ENCODE data around the gene SNTA1.
"Not testable (repeated sequence)": the region's sequence is repeated elsewhere in the genome, so short reads cannot be mapped to it uniquely, and the experiment has no call there.

SNTA1 gene

DNA sequence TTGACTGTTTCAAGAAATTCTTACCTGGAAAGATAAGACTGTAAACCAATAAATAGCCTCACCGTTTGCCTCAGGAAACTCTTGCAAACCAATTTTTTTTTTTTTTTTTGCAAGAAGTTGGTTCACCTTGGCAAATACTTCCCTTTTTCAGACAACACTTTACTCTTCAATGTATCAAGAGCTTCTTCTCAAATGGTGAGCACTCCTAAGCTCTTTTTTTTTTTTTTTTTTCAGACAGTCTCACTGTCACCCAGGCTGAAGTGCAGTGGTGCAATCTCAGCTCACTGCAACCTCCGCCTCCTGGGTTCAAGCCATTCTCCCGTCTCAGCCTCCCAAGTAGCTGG is 22.7 kb upstream of the SNTA1 start:
- in situ Hi-C loops (cut with MboI; ENCODE audit: low sequenced_read_pairs) = no loop called here

DNA sequence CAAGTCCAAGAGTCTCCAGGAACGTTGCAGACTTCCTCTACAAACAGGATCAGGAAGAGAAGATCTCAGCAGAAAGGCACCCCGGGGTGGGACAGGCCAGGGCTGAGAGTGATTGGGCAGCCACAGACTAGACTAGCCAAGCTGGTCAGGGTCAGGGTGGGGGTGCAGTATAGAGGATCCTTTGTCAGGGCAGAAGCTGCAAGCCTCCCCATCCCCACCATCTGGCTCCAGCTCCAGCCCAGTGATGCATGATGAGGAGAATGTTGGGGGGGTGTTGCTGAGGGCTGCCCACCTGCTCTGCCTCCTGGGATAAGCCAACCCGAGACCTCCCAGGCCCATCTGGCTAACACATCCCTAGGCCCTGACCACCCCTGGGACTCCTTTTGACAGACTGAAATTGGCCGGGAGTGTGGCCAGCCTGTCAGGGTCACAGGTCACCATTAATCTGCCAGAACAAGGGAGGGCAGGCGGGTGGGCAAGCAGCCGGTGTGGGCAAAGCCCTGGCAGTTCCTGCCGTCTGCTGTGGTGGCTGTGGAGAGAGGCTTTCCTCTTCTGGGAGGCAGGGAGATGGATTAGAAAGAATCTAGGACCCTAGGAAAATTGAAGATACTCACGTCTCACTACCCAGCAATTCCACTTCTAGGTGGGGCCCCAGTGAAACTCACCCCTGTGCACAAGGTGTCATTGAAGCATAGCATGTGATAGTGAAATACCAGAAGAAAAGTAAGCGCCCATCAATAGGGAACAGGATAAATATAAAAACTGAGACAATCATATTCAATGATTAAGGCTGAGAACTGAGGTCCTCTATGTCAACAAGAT is 22.1 kb upstream of the SNTA1 start:
- in situ Hi-C loops (cut with MboI; ENCODE audit: low sequenced_read_pairs) = no loop called here

DNA sequence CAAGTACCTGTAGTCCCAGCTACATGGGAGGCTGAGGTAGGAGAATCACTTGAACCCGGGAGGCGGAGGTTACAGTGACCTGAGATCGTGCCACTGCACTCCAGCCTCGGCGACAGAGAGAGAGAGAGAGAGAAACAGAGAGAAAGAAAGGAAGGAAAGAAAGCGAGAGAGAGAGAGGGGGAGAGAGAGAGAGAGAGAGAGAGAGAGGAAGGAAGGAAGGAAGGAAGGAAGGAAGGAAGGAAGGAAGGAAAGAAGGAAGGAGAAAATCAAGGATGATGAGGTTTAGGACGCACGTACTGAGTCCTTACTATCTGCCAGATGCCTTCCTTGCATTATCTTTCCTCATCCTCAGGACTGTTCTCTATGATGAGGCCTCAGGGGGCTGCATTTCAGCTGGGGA is 21.2 kb upstream of the SNTA1 start:
- in situ Hi-C loops (cut with MboI; ENCODE audit: low sequenced_read_pairs) = not testable (repeated sequence)

DNA sequence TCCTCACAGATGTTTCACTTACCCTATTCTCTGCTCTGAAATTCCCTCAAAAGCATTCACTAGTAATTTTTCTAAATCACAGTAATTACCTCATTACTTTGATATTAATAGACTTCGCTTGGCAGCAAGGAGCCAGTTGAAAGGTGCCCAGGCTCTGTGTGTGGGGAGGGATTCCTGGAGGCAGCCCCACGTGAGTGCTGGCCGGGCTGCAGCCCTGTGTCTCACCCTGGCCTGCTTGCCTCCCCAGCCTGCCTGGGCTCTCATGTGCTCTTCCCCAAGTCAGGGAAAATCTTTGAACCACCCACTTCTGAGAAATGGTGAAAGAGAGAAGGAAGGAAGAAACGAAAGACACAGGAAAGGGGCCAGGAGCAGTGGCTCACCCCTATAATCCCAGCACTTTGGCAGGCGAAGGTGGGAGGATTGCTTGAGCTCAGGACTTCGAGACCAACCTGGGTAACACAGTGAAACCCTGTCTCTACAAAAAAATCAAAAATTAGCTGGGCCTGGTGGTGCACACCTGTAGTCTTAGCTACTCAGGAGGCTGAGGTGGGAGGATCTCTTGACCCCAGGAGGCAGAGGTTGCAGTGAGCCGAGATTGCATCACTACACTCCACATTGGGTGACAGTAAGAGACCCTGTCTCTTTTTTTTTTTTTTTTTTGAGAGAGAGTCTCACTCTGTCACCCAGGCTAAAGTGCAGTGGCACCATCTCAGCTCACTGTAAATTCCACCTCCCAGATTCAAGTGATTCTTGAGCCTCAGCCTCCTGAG is 20.0 kb upstream of the SNTA1 start:
- in situ Hi-C loops (cut with MboI; ENCODE audit: low sequenced_read_pairs) = no loop called here

GRCh38 chr20:33460711-33461110 is 17.1 kb upstream of the SNTA1 start:
- in situ Hi-C loops (cut with MboI; ENCODE audit: low sequenced_read_pairs) = no loop called here

DNA sequence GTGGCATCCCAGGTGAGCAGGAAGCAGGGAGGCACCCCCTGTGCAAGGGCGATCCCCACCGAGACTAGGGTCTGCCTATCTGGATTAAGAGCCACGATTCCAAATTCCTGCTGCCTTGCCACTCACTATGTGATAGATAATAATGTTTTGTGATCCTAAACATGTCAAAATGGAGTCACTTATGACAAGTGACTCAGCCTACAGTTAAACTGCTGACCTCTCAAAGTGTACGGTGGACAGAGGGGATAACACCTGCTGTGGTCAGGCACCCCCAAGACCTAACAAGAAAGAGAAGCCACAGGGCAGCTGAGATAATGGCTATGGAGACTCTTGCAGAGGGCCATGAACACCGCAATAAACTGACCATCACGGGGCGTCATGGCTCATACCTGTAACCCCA is 16.0 kb upstream of the SNTA1 start:
- in situ Hi-C loops (cut with MboI; ENCODE audit: low sequenced_read_pairs) = loop anchor here (10.0 kb wide), 1 partner anchor 65 kb away; no protein-coding TSS in a partner anchor

- in situ Hi-C loops (cut with MboI; ENCODE audit: low sequenced_read_pairs) = loop anchor here (10.0 kb wide), 1 partner anchor 62 kb away; no protein-coding TSS in a partner anchor
Measured at GRCh38 chr20:33456916-33457642, 13.5 kb upstream of the SNTA1 start.

DNA sequence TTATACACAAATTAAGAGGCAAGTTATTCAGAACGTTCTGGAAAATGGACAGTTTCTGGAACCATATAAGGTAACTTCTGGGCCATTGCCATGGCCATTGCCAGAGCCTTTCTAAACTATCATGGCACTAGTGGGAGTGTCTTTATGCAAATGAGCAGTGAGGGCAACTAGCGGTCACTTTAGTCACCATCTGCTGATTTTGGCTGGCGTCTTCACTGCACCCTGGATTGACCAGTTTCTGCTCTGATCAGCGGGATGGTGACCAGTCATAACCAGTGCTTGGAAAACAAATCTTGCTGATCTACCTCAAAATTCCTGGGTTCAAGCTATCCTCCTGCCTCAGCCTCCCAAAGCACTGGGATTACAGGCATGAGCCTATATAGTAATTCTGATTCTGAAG is 7.3 kb upstream of the SNTA1 start:
- in situ Hi-C loops (cut with MboI; ENCODE audit: low sequenced_read_pairs) = loop anchor here (10.0 kb wide), 1 partner anchor 56 kb away; no protein-coding TSS in a partner anchor

- in situ Hi-C loops (cut with MboI; ENCODE audit: low sequenced_read_pairs) = no loop called here
Measured at GRCh38 chr20:33445881-33446625, 2.5 kb upstream of the SNTA1 start.

DNA sequence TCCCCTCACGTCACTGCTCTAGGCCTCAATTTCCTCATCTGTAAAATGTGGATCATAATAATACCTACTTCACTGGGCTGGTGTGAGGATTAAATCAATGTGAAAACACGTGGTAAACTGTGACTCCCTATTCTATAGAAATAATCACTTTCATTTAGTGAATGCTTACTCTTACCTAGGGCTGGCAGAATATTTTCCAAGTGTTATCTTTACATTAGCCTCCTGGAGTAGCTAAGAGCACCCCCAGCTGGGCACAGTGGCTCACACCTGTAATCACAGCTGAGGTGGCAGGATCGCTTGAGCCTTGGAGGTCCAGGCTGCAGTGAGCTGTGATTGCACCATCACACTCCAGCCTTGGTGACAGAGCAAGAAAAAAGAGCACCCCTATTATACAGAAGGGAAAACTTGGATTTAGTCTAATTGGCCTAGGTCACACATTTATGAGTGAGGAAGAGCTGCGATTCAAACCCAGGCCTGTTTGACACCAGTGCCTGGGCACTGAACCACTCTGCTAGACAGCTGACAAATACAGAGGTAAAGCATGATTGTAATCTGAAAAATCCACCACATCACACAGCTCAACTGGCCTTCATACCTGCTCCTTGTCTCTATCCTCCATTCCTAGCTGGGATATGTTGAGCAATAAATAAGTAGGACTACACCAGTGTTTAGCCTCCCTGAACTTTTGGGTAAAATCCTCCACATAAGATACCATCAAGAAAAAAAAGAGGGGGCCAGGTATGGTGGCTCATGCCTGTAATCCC is 1.4 kb upstream of the SNTA1 start:
- in situ Hi-C loops (cut with MboI; ENCODE audit: low sequenced_read_pairs) = no loop called here

GRCh38 chr20:33443006-33443511 is 504 bp downstream of the SNTA1 start:
- in situ Hi-C loops (cut with MboI; ENCODE audit: low sequenced_read_pairs) = no loop called here

- in situ Hi-C loops (cut with MboI; ENCODE audit: low sequenced_read_pairs) = no loop called here
Measured at GRCh38 chr20:33442136-33443005, 1.2 kb downstream of the SNTA1 start.

GRCh38 chr20:33441142-33441955 is 2.2 kb downstream of the SNTA1 start:
- in situ Hi-C loops (cut with MboI; ENCODE audit: low sequenced_read_pairs) = no loop called here

DNA sequence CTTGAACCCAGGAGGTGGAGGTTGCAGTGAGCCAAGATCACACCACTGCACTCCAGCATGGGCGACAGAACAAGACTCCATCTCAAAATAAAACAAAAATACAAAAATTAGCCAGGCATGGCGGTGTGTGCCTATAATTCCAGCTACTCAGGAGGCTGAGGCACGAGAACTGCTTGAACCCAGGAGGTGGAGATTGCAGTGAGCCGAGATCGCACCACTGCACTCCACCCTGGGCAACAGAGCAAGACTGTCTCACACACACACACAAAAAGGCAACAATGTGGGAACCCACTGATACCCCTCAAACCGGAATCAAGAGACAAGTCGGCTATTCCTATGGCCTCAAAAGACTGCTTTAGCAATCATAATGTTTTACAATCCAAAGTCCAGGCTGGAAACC is 3.0 kb downstream of the SNTA1 start:
- in situ Hi-C loops (cut with MboI; ENCODE audit: low sequenced_read_pairs) = not testable (repeated sequence)

DNA sequence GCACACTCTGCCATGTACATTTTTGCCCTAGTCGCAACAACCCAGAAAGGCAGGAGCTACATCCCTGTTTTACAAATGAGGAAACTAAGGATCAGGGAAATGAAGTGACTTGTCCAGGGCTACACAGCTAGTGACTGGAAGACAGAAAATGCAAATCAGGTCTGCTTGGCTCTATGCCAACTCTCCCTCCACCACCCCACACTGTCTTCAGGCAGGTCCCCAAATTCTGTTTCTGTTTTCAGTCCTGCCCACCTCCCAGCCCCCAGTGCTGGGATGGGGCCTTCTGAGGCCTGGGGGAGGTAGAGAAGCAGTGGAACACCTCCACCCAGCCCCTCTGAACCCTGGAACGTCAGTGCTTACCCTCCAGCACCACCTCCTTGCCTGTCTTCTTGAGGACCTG is 5.1 kb downstream of the SNTA1 start:
- in situ Hi-C loops (cut with MboI; ENCODE audit: low sequenced_read_pairs) = no loop called here

DNA sequence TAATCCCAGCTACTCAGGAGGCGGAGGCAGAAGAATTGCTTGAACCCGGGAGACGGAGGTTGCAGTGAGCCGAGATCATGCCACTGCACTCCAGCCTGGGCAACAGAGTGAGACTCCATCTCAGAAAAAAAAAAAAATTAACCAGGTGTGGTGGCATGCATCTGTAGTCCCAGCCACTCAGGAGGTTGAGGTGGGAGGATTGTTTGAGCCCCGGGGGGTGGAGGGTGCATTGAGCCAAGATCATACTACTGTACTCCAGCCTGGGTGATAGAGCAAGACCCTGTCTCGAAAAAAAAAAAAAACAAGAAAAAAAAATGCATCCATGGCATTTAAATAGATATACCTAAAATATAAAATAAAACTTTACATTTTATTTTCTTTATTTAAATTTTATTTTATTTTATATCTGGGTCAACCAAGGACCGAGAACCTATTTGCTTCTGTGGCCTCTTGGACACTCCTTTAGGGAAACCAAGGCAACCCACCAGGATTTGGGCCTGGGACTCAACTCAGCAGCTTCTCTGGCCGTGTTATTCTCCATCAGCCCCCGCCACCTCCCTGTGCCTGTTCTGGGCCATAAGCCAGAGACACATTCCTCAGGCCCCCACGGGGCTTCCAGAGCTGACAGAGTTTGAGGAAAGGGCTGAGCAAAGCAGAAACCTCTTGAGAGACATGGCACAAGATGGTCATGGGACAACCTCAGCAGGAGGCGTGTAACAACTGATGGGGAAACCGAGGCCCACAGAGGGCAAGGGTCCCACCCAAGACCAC is 6.2 kb downstream of the SNTA1 start:
- in situ Hi-C loops (cut with MboI; ENCODE audit: low sequenced_read_pairs) = no loop called here

- in situ Hi-C loops (cut with MboI; ENCODE audit: low sequenced_read_pairs) = no loop called here
Measured at GRCh38 chr20:33434434-33434833, 9.1 kb downstream of the SNTA1 start.

All from HL-60/S4 treated with phorbol 12-myristate 13-acetate at 8.2 ng/mL for 4 days and 3 days (cell line).